HepG2 (cell line): Measurements from ENCODE around the gene RPL5. TPM values are rescaled to one million over a fixed set of nuclear protein-coding genes. Genes with fewer than 3 reads are reported as not detected.
A peak's percentile ranks its signal among the peaks of the same experiment; 100 is the strongest.

Experiments
- ATAC-seq: fragments of 200-7000 bp; cut with Tn5 transposase; 3 replicates; pipeline ENCODE4 v1.9.1; 2020; ENCODE audit warnings: mild to moderate bottlenecking, moderate library complexity
- BruUV-seq: library from RNA; stranded (reverse); fragments of 400-500 nt; replicated peaks from 2 replicates; lab custom pipeline; 2021; lab: Mats Ljungman, UMichigan
- CTCF ChIA-PET: fragments of 300-600 bp; formaldehyde crosslinking; extraction: SDS; loops from one replicate; lab custom pipeline; 2021; ENCODE audit warnings: low total read pairs, inconsistent platforms, low intra/inter-chr PET ratio; lab: Yijun Ruan, JAX
- POLR2A ChIA-PET: fragments of 350-600 bp; sonication (Branson Sonifier 250); formaldehyde crosslinking; loops from one replicate; lab custom pipeline; 2020; ENCODE audit warnings: antibody characterized with exemption, inconsistent platforms; lab: Yijun Ruan, JAX
- DNase-seq: peaks from one replicate; pipeline ENCODE4 v3.0.0-alpha.2; 2015; ENCODE audit warnings: low spot score
- FAIRE-seq: peaks from 3 replicates; lab custom pipeline; 2011; peaks lifted over from hg19 to GRCh38; lab: Jason Lieb, UNC
- H2AFZ ChIP-seq: one replicate; pipeline ENCODE4 v1.6.1; 2011; ENCODE audit warnings: low read length, inconsistent platforms
- H3K27ac ChIP-seq: fragments of 300-600 bp; 3 replicates; pipeline ENCODE4 v1.8.0; 2011; ENCODE audit warnings: mixed run types, mild to moderate bottlenecking, mixed read lengths, low read length, inconsistent platforms; ENCODE audit not compliant: insufficient read depth; ENCODE audit errors: extremely low read length
- H3K27me3 ChIP-seq, 2 experiments: fragments of 200-600 bp in 1 of 2; 2 replicates in 1 of 2; 3 replicates in 1 of 2; pipeline versions ENCODE4 v1.6.0 to v1.8.0; 2011; ENCODE audit warnings: low read length in 2 of 2, mild to moderate bottlenecking in 2 of 2, moderate library complexity in 2 of 2, inconsistent platforms in 1 of 2; ENCODE audit not compliant: insufficient read depth in 2 of 2, control insufficient read depth in 1 of 2
- H3K36me3 ChIP-seq, 2 experiments: fragments of 200-600 bp in 1 of 2; replicated peaks in 1 of 2; 2 replicates in 1 of 2; 3 replicates in 1 of 2; pipeline versions ENCODE4 v1.5.1 to v1.8.0; 2011; ENCODE audit warnings: low read length in 2 of 2, inconsistent platforms in 1 of 2; ENCODE audit not compliant: insufficient read depth in 2 of 2, control insufficient read depth in 1 of 2
- H3K4me1 ChIP-seq: 2 replicates; pipeline ENCODE4 v1.5.1; 2012; ENCODE audit warnings: low read length, inconsistent platforms; ENCODE audit not compliant: insufficient read depth
- H3K4me2 ChIP-seq: 2 replicates; pipeline ENCODE4 v1.6.0; 2011; ENCODE audit warnings: low read depth, low read length, inconsistent platforms
- H3K4me3 ChIP-seq, 3 experiments: fragments of 200-600 bp in 1 of 3; sonication (generic), shearing (Covaris generic) in 1 of 3; replicated peaks in 1 of 3; 2 replicates each; pipeline ENCODE4 v1.5.1; 2011 to 2016; ENCODE audit warnings: low read length in 3 of 3, inconsistent platforms in 2 of 3, low read depth in 2 of 3, mild to moderate bottlenecking in 2 of 3, control low read depth in 1 of 3, mixed read lengths in 1 of 3; ENCODE audit not compliant: insufficient read depth in 1 of 3
- H3K79me2 ChIP-seq: one replicate; pipeline ENCODE4 v1.6.1; 2011; ENCODE audit warnings: low read length, inconsistent platforms; ENCODE audit not compliant: insufficient read depth
- H3K9ac ChIP-seq: 2 replicates; pipeline ENCODE4 v1.6.0; 2011; ENCODE audit warnings: mild to moderate bottlenecking, low read depth, low read length, inconsistent platforms; ENCODE audit not compliant: insufficient read depth
- H3K9me3 ChIP-seq: 2 replicates; pipeline ENCODE4 v1.5.1; 2012; ENCODE audit warnings: mild to moderate bottlenecking, low read length
- H4K20me1 ChIP-seq: 2 replicates; pipeline ENCODE4 v1.6.0; 2011; ENCODE audit warnings: inconsistent platforms, mild to moderate bottlenecking, low read length, moderate library complexity; ENCODE audit not compliant: insufficient read depth
- CREM ChIP-seq, 2 experiments: sonication (generic) in 1 of 2; formaldehyde crosslinking in 1 of 2; IDR thresholded peaks; 2 replicates each; pipeline versions ENCODE4 v1.4.0 to v1.6.1; 2016 to 2020; ENCODE audit warnings: antibody characterized with exemption in 1 of 2, mild to moderate bottlenecking in 1 of 2, missing genetic modification reagents in 1 of 2
- GATAD1 ChIP-seq: IDR thresholded peaks from 2 replicates; pipeline ENCODE4 v1.6.1; 2016; ENCODE audit warnings: missing genetic modification reagents, missing compliant biosample characterization
- MAFF ChIP-seq: IDR thresholded peaks from 2 replicates; pipeline ENCODE4 v1.6.1; 2011; ENCODE audit warnings: low read depth, low read length, improper control_type of control experiment
- MXD1 ChIP-seq: sonication (generic); formaldehyde crosslinking; IDR thresholded peaks from 2 replicates; pipeline ENCODE4 v1.4.0; 2020; ENCODE audit warnings: mild to moderate bottlenecking, missing genetic modification reagents
- PPARG ChIP-seq: conservative IDR thresholded peaks from 2 replicates; pipeline ENCODE4 v1.6.1; 2016; ENCODE audit warnings: missing biosample characterization, missing genetic modification reagents
- SIX1 ChIP-seq: sonication (generic); formaldehyde crosslinking; IDR thresholded peaks from 2 replicates; pipeline ENCODE4 v1.4.0; 2020; ENCODE audit warnings: missing genetic modification reagents, borderline replicate concordance
- SP140L ChIP-seq: sonication (generic); formaldehyde crosslinking; IDR thresholded peaks from 2 replicates; pipeline ENCODE4 v1.4.0; 2020; ENCODE audit warnings: missing genetic modification reagents, borderline replicate concordance
- XBP1 ChIP-seq: sonication (generic); formaldehyde crosslinking; IDR thresholded peaks from 2 replicates; pipeline ENCODE4 v1.5.0; 2020; ENCODE audit warnings: missing genetic modification reagents
- ZHX2 ChIP-seq, 2 experiments: sonication (generic) in 1 of 2; formaldehyde crosslinking in 1 of 2; IDR thresholded peaks; 2 replicates each; pipeline versions ENCODE4 v1.6.1 to v1.9.0; 2014 to 2022; ENCODE audit warnings: antibody characterized with exemption in 1 of 2, borderline replicate concordance in 1 of 2, inconsistent platforms in 1 of 2, low read depth in 1 of 2, missing genetic modification reagents in 1 of 2
- ZSCAN12 ChIP-seq: sonication (generic); formaldehyde crosslinking; IDR thresholded peaks from 2 replicates; pipeline ENCODE4 v1.9.0; 2021; ENCODE audit warnings: mild to moderate bottlenecking, missing genetic modification reagents
- WGBS: methylation state at CpG from one replicate; pipeline ENCODE4 v1.1.6; 2017; ENCODE audit warnings: low lambda C conversion rate; 5-methylcytosine and 5-hydroxymethylcytosine counted together
- in situ Hi-C: cut with HindIII; loops from 2 replicates; pipeline ENCODE4 v1.10.0; 2017; ENCODE audit warnings: low pct_unique_long_range_greater_than_20kb; ENCODE audit not compliant: extremely low pct_ligation_motif_present
- intact Hi-C: fragments of 100-400 bp; cut with micrococcal nuclease; formaldehyde crosslinking; loops from one replicate; pipeline ENCODE4 v1.10.0; 2022; ENCODE audit not compliant: unreplicated experiment
- polyA plus RNA-seq, 8 experiments: library from polyadenylated mRNA; depleted of rRNA in 3 of 8; stranded (reverse) in 7 of 8; unstranded in 1 of 8; fragments of >200 nt; fragmentation: Illumina TruSeq in 4 of 8; extraction: Trizol in 4 of 8; gene quantifications; 2 replicates each; pipeline versions ENCODE4 v1.2.1 to v1.2.3, GENCODE V29; 2011 to 2016; ENCODE audit warnings: low read depth in 4 of 8, missing spikeins in 1 of 8, mixed read lengths in 1 of 8; ENCODE audit not compliant: insufficient read depth in 1 of 8
- total RNA-seq, 5 experiments: library from RNA; depleted of rRNA; stranded (reverse); fragments of >200 nt; fragmentation: Illumina TruSeq; extraction: Trizol; gene quantifications; 2 replicates each; pipeline ENCODE4 v1.2.3, GENCODE V29; 2016; ENCODE audit warnings: low read depth in 1 of 5
- TF ChIP-seq, protein P1 (sequence below): sonication (generic); formaldehyde crosslinking; conservative IDR thresholded peaks from 2 replicates; pipeline ENCODE4 v1.4.0; 2020; ENCODE audit warnings: missing genetic modification reagents
- TF ChIP-seq, protein P2 (sequence below): sonication (generic); formaldehyde crosslinking; IDR thresholded peaks from 2 replicates; pipeline ENCODE4 v1.4.0; 2020; ENCODE audit warnings: missing genetic modification reagents

Gene RPL5
- total and polyA plus RNA-seq, 2 of the 13 experiments (the other 11 are each of a cell fraction or from before 2014, with no cell fraction given) = 2,304 to 2,520 TPM

GRCh38 chr1:92820024-92820423 lies 11.8 kb upstream of the RPL5 start:
- FAIRE-seq (no peak), DNase-seq (no peak), ATAC-seq (peak; percentile 47)
- H3K27me3 ChIP-seq = no peaks in the 10 kb centered on the region
- BruUV-seq = no TSS peak
- H3K27ac ChIP-seq = no peak overlapping the region
- intact Hi-C loops (no loop called here), in situ Hi-C loops (no loop called here)
- H3K4me3 ChIP-seq = no peak overlapping the region
- H3K9me3 ChIP-seq = no peaks in the 10 kb centered on the region
- no peak overlapping the region for H3K9ac ChIP-seq
- no peak overlapping the region; the same call in 1 of the 2 replicates for H3K4me2 ChIP-seq
- no peaks in the 10 kb centered on the region for H4K20me1 ChIP-seq
- no peak overlapping the region for H2AFZ ChIP-seq
- WGBS = 0% methylated on average over 3 of the region's 3 CpGs
- POLR2A ChIA-PET = no interaction called here
- CTCF ChIA-PET = no interaction called here
- H3K36me3 ChIP-seq = no peaks in the 10 kb centered on the region
- H3K4me1 ChIP-seq = peaks cover 65% of the 10 kb centered on the region
- no peaks in the 10 kb centered on the region for H3K79me2 ChIP-seq
- TF ChIP-seq MAFF = no peak
- no peak for TF ChIP-seq PPARG (CRISPR knock-in tag)
- no peak for TF ChIP-seq GATAD1
- no peak for TF ChIP-seq ZHX2 (IDR thresholded peaks at IDR 0.05; ENCODE audit: low read depth)
- no peak for TF ChIP-seq ZHX2 (CRISPR knock-in tag; IDR thresholded peaks at IDR 0.05; ENCODE audit: borderline replicate concordance)
- TF ChIP-seq, protein P1, sequence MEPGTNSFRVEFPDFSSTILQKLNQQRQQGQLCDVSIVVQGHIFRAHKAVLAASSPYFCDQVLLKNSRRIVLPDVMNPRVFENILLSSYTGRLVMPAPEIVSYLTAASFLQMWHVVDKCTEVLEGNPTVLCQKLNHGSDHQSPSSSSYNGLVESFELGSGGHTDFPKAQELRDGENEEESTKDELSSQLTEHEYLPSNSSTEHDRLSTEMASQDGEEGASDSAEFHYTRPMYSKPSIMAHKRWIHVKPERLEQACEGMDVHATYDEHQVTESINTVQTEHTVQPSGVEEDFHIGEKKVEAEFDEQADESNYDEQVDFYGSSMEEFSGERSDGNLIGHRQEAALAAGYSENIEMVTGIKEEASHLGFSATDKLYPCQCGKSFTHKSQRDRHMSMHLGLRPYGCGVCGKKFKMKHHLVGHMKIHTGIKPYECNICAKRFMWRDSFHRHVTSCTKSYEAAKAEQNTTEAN (CRISPR knock-in tag) = no peak
- TF ChIP-seq SIX1 (CRISPR knock-in tag) = no peak
- TF ChIP-seq XBP1 (CRISPR knock-in tag) = no peak
- TF ChIP-seq CREM (IDR thresholded peaks at IDR 0.05) = no peak
- no peak for TF ChIP-seq CREM (CRISPR knock-in tag; IDR thresholded peaks at IDR 0.05)
- no peak for TF ChIP-seq SP140L (CRISPR knock-in tag)
- no peak for TF ChIP-seq ZSCAN12 (CRISPR knock-in tag)
- TF ChIP-seq MXD1 (CRISPR knock-in tag) = no peak
- TF ChIP-seq, protein P2, sequence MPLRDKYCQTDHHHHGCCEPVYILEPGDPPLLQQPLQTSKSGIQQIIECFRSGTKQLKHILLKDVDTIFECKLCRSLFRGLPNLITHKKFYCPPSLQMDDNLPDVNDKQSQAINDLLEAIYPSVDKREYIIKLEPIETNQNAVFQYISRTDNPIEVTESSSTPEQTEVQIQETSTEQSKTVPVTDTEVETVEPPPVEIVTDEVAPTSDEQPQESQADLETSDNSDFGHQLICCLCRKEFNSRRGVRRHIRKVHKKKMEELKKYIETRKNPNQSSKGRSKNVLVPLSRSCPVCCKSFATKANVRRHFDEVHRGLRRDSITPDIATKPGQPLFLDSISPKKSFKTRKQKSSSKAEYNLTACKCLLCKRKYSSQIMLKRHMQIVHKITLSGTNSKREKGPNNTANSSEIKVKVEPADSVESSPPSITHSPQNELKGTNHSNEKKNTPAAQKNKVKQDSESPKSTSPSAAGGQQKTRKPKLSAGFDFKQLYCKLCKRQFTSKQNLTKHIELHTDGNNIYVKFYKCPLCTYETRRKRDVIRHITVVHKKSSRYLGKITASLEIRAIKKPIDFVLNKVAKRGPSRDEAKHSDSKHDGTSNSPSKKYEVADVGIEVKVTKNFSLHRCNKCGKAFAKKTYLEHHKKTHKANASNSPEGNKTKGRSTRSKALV (CRISPR knock-in tag) = no peak
